Left ventricle myocardium inferior (tissue), 1 donor: ENCODE measurements around the gene PPP1R37. TPM values are rescaled to one million over a fixed set of nuclear protein-coding genes. Genes with fewer than 3 reads are reported as not detected.
A peak's percentile ranks its signal among the peaks of the same experiment; 100 is the strongest.

Source experiments
- DNase-seq: peaks from one replicate; pipeline ENCODE4 v3.0.0-alpha.2; 2020
- H3K27ac ChIP-seq: fragments of 200-600 bp; replicated peaks from 2 replicates; pipeline ENCODE4 v1.8.0; 2021
- H3K27me3 ChIP-seq: fragments of 200-600 bp; 2 replicates; pipeline ENCODE4 v1.8.0; 2021; ENCODE audit warnings: low read depth
- H3K36me3 ChIP-seq: fragments of 200-600 bp; 2 replicates; pipeline ENCODE4 v1.8.0; 2021
- H3K4me1 ChIP-seq: fragments of 200-600 bp; 2 replicates; pipeline ENCODE4 v1.8.0; 2021
- H3K4me3 ChIP-seq: fragments of 200-600 bp; 2 replicates; pipeline ENCODE4 v1.8.0; 2021; ENCODE audit warnings: mild to moderate bottlenecking, moderate library complexity
- H3K9me3 ChIP-seq: fragments of 200-600 bp; replicated peaks from 2 replicates; pipeline ENCODE4 v1.8.0; 2021
- CTCF ChIP-seq: fragments of 200-600 bp; IDR thresholded peaks from 2 replicates; pipeline ENCODE4 v1.8.0; 2021; ENCODE audit warnings: antibody characterized with exemption, mild to moderate bottlenecking, borderline replicate concordance
- intact Hi-C: fragments of 100-400 bp; cut with micrococcal nuclease; formaldehyde crosslinking; loops from one replicate; pipeline ENCODE4 v1.11.0; 2022
- total RNA-seq: library from RNA; stranded (reverse); fragmentation: NEBNext Ultra II Directional; extraction: Animal tissue kit (Norgen Biotek cat#: 25700); gene quantifications from one replicate; pipeline ENCODE4 v1.2.1, GENCODE V29; 2021
- donor health status: DM: no; HTN: yes; CAD: no; lungs with severe emphysema.

The PPP1R37 gene
- total RNA-seq, 1 donor from 2014 or later = 15.9 TPM

DNA sequence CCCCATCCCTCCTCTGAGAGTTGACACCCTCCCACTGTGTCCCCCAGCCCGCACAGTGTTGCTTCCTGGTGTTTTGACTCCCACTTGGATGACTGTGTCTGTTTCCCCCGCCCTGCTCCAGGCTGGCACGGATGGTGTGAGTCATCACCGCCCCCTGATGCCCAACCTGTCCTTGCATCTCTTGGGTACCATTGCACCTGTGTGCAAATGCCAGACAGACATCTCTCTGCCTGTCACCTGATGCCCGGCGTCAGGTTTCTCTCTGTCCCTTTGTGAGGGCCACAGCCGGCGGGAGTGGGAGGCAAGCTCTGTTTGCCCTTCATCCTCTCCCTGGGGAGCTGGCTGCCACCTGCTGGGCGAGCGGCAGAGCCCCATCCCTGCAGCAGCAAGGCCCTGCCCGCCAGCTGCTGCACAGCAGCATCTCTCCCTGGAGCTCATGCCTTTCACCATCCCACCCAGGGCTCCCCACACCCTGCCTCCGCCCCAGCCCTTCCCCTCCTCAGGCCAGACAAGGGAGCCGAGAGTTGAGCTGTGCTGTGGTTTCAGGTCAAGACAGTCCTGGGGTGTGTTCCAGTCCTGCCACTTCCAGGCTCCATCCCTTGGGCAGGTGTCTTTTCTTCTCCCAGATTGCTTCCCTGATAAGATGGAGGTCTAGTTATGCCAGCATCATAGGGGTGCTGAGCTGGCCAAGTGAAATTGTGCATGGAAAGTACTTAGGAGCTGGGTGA is 38.1 kb downstream of the PPP1R37 start:
- H3K36me3 ChIP-seq = peaks cover 14% of the 10 kb centered on the region
- intact Hi-C loops = no loop called here
- no peak for DNase-seq

GRCh38 chr19:45133661-45134060 is 40.7 kb downstream of the PPP1R37 start:
- Histone ChIP-seq H3K27me3 (no peaks in the 10 kb centered on the region), H3K4me3 (no peak overlapping the region), H3K9me3 (no peaks in the 10 kb centered on the region), H3K36me3 (peaks cover 2% of the 10 kb centered on the region), H3K27ac (no peak overlapping the region), H3K4me1 (peaks cover 28% of the 10 kb centered on the region)
- intact Hi-C loops = no loop called here
- no peak for DNase-seq
- TF ChIP-seq CTCF = no peak

More for the DNA sequence above, 38.1 kb downstream of the PPP1R37 start:
- TF ChIP-seq CTCF = peak; percentile 21
- no peak overlapping the region for H3K4me3 ChIP-seq
- no peak overlapping the region for H3K27ac ChIP-seq
- H3K4me1 ChIP-seq = peaks cover 3% of the 10 kb centered on the region
- H3K27me3 ChIP-seq = no peaks in the 10 kb centered on the region
- H3K9me3 ChIP-seq = no peaks in the 10 kb centered on the region

- H3K9me3 ChIP-seq = no peaks in the 10 kb centered on the region
- H3K27me3 ChIP-seq = no peaks in the 10 kb centered on the region
- no peak overlapping the region for H3K27ac ChIP-seq
- H3K4me1 ChIP-seq = peaks cover 28% of the 10 kb centered on the region
- DNase-seq = no peak
- no peak for TF ChIP-seq CTCF
- no peak overlapping the region for H3K4me3 ChIP-seq
- intact Hi-C loops = no loop called here
- peaks cover under 1% of the 10 kb centered on the region for H3K36me3 ChIP-seq
These were observed 42.4 kb downstream of the PPP1R37 start for GRCh38 chr19:45135176-45135885.

DNA sequence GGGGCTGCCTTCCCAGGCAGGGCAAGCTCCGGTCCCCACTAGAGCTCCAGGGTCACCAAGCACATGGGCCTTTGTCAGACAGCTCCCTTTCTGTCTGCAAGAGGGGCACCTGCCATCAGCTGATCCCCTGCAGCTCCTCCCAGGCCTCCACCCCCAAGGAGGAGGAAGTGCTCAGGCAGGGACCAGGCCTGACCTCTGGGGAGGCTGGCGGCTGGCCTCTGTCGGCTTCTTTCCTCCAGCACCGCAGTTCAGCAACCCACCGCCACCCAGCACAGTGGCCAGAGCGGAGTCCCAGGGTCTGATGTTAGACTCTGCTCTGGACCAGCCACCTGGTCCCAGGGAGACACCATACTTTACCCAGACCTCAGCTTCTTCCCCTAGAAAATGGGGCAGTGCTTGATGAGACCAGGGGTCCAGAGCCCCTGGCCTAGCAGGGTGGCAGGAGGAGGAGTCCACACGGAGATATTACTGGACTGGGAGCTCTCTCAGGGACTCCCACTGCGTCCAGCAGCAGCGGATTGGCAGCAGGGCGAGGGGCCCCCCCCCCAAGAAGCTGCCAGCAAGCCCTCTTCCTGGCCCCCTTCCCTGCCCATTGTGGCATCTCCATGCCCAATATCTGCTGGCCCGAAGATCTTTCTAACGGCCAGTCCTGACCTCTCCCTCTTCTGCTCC is 43.7 kb downstream of the PPP1R37 start:
- peak overlapping the region; percentile 65 for H3K27ac ChIP-seq
- H3K9me3 ChIP-seq = no peaks in the 10 kb centered on the region
- peaks cover 28% of the 10 kb centered on the region for H3K4me1 ChIP-seq
- H3K4me3 ChIP-seq = peak overlapping the region; percentile 1
- H3K36me3 ChIP-seq = peaks cover 14% of the 10 kb centered on the region
- no peak for TF ChIP-seq CTCF
- no peak for DNase-seq
- no peaks in the 10 kb centered on the region for H3K27me3 ChIP-seq
- intact Hi-C loops = no loop called here

- Histone ChIP-seq H3K27ac (peak overlapping the region; percentile 65), H3K4me3 (peak overlapping the region; percentile 1), H3K27me3 (no peaks in the 10 kb centered on the region), H3K36me3 (peaks cover 20% of the 10 kb centered on the region), H3K9me3 (no peaks in the 10 kb centered on the region), H3K4me1 (peaks cover 28% of the 10 kb centered on the region)
- DNase-seq = peak; percentile 70
- no peak for TF ChIP-seq CTCF
- intact Hi-C loops = no loop called here
These were observed 44.3 kb downstream of the PPP1R37 start for GRCh38 chr19:45137179-45137761.
